Ishikawa (cell line): ENCODE data around the gene CYB561D1.
A peak's percentile ranks its signal among the peaks of the same experiment; 100 is the strongest.

Source experiments
- CEBPB ChIP-seq: IDR thresholded peaks from 2 replicates; pipeline ENCODE4 v1.6.1; 2012
- CREB1 ChIP-seq: IDR thresholded peaks from 2 replicates; pipeline ENCODE4 v1.6.1; 2012; ENCODE audit warnings: low read depth
- EGR1 ChIP-seq: IDR thresholded peaks from 2 replicates; pipeline ENCODE4 v1.6.1; 2012
- EP300 ChIP-seq: IDR thresholded peaks from 2 replicates; pipeline ENCODE4 v1.6.1; 2012; ENCODE audit warnings: borderline replicate concordance
- FOXM1 ChIP-seq: IDR thresholded peaks from 2 replicates; pipeline ENCODE4 v1.6.1; 2012; ENCODE audit warnings: low read depth, borderline replicate concordance
- MAX ChIP-seq: IDR thresholded peaks from 2 replicates; pipeline ENCODE4 v1.6.1; 2012
- NFIC ChIP-seq: IDR thresholded peaks from 2 replicates; pipeline ENCODE4 v1.6.1; 2012
- RAD21 ChIP-seq: IDR thresholded peaks from 2 replicates; pipeline ENCODE4 v1.6.1; 2012; ENCODE audit warnings: low read depth
- REST ChIP-seq: IDR thresholded peaks from 2 replicates; pipeline ENCODE4 v1.6.1; 2012; ENCODE audit warnings: low read depth, mild to moderate bottlenecking
- TAF1 ChIP-seq: IDR thresholded peaks from 2 replicates; pipeline ENCODE4 v1.6.1; 2012; ENCODE audit warnings: low read depth, mild to moderate bottlenecking
- TCF12 ChIP-seq: IDR thresholded peaks from 2 replicates; pipeline ENCODE4 v1.6.1; 2012; ENCODE audit warnings: low read depth
- TEAD4 ChIP-seq: IDR thresholded peaks from 2 replicates; pipeline ENCODE4 v1.6.1; 2012
- USF1 ChIP-seq: IDR thresholded peaks from 2 replicates; pipeline ENCODE4 v1.6.1; 2012
- YY1 ChIP-seq: IDR thresholded peaks from 2 replicates; pipeline ENCODE4 v1.6.1; 2012; ENCODE audit warnings: low read depth
- ZBTB7A ChIP-seq: IDR thresholded peaks from 2 replicates; pipeline ENCODE4 v1.6.1; 2012; ENCODE audit warnings: low read depth

CYB561D1 gene

GRCh38 chr1:109466452-109467300, 27.2 kb upstream of the CYB561D1 start, which contains the start of gene SYPL2:
TSS of gene SYPL2 (plus strand) at chr1:109466546. CDS start at chr1:109466844, 298 bp downstream.
- peak; percentile 56; the same call in 1 of the 2 replicates for TF ChIP-seq MAX
- no peak for TF ChIP-seq CREB1
- TF ChIP-seq USF1 = peak; percentile 92

- TF ChIP-seq MAX = no peak
- TF ChIP-seq EP300 = no peak
- no peak for TF ChIP-seq CEBPB
- no peak for TF ChIP-seq USF1
- TF ChIP-seq TAF1 = no peak
- TF ChIP-seq ZBTB7A = no peak
- no peak for TF ChIP-seq TCF12
- TF ChIP-seq RAD21 = no peak
- no peak for TF ChIP-seq FOXM1
- TF ChIP-seq YY1 = no peak
- no peak for TF ChIP-seq EGR1
Measured at GRCh38 chr1:109467301-109467777, 26.6 kb upstream of the CYB561D1 start.

- no peak for TF ChIP-seq MAX
- TF ChIP-seq USF1 = no peak
- TF ChIP-seq NFIC = no peak
Measured at GRCh38 chr1:109468061-109468460, 25.8 kb upstream of the CYB561D1 start.

- TF ChIP-seq MAX (no peak), TAF1 (no peak), YY1 (no peak), USF1 (no peak), FOXM1 (no peak), EP300 (no peak), TEAD4 (no peak), TCF12 (no peak), RAD21 (no peak), CEBPB (no peak), EGR1 (no peak), REST (no peak)
Measured at GRCh38 chr1:109468903-109469302, 25.0 kb upstream of the CYB561D1 start.

GRCh38 chr1:109470245-109470644, 23.6 kb upstream of the CYB561D1 start:
- no peak for TF ChIP-seq TAF1
- TF ChIP-seq USF1 = no peak
- no peak for TF ChIP-seq YY1
- no peak for TF ChIP-seq CEBPB
- no peak for TF ChIP-seq FOXM1
- TF ChIP-seq CREB1 = no peak
- TF ChIP-seq MAX = no peak
- TF ChIP-seq REST = no peak
- TF ChIP-seq TCF12 = no peak
- no peak for TF ChIP-seq NFIC
- no peak for TF ChIP-seq EP300
- TF ChIP-seq ZBTB7A = no peak
- TF ChIP-seq TEAD4 = no peak
- TF ChIP-seq RAD21 = no peak
- TF ChIP-seq EGR1 = no peak
